Right lobe of liver (tissue), 6 donors: ENCODE data around the gene NTHL1. TPM values are rescaled to one million over a fixed set of nuclear protein-coding genes. Genes with fewer than 3 reads are reported as not detected.

Experiments
- ATAC-seq, 4 donors: fragments of 200-7000 bp; cut with Tn5 transposase; one replicate each; pipeline ENCODE4 v1.9.1; 2020; ENCODE audit warnings: mild to moderate bottlenecking in 4 of 4, moderate library complexity in 4 of 4
- DNase-seq, 3 donors: peaks; one replicate each; pipeline ENCODE4 v3.0.0-alpha.2; 2020
- H3K27ac ChIP-seq, 3 donors: fragments of 200-600 bp; one replicate each; pipeline ENCODE4 v1.8.0; 2022
- H3K27me3 ChIP-seq, 2 donors: fragments of 200-600 bp; one replicate each; pipeline ENCODE4 v1.8.0; 2022
- H3K36me3 ChIP-seq, 4 donors: fragments of 200-600 bp; sonication (generic) in 1 of 4; one replicate each; pipeline versions ENCODE4 v1.5.1 to v1.8.0; 2017 to 2022; ENCODE audit warnings: control low read depth in 1 of 4
- H3K4me1 ChIP-seq, 4 donors: fragments of 200-600 bp; sonication (generic) in 1 of 4; one replicate each; pipeline versions ENCODE4 v1.5.1 to v1.8.0; 2017 to 2022; ENCODE audit warnings: control low read depth in 1 of 4
- H3K4me3 ChIP-seq, 3 donors: fragments of 200-600 bp; one replicate each; pipeline ENCODE4 v1.8.0; 2022
- H3K9me3 ChIP-seq, 4 donors: fragments of 200-600 bp; sonication (generic) in 1 of 4; one replicate each; pipeline versions ENCODE4 v1.5.1 to v1.8.0; 2017 to 2022; ENCODE audit warnings: control low read depth in 1 of 4
- POLR2A ChIP-seq: fragments of 450-650 bp; IDR thresholded peaks from one replicate; pipeline ENCODE4 v1.6.1; 2017; ENCODE audit warnings: antibody characterized with exemption, mild to moderate bottlenecking
- WGBS: methylation state at CpG from one replicate; pipeline ENCODE4 v1.1.6; 2018; ENCODE audit warnings: low coverage, low lambda C conversion rate; ENCODE audit not compliant: insufficient coverage; ENCODE audit errors: missing lambda C conversion rate; 5-methylcytosine and 5-hydroxymethylcytosine counted together
- intact Hi-C, 2 donors: fragments of 100-400 bp; cut with DNase I; formaldehyde crosslinking; loops; one replicate each; pipeline versions ENCODE4 v1.11.2 to v1.14.1; 2022
- total RNA-seq, 6 experiments: library from RNA; depleted of rRNA in 2 of 6; stranded (reverse); fragments of >200 nt in 2 of 6; fragmentation: NEBNext Ultra II Directional in 3 of 6; extraction: Animal tissue kit (Norgen Biotek cat#: 25700) in 3 of 6; gene quantifications; one replicate each; pipeline versions ENCODE4 v1.1.0 to v1.2.4, GENCODE V29; 2016 to 2023
- TF ChIP-seq, protein P1 (sequence below), 4 donors: fragments of 200-600 bp in 3 of 4; fragments of 450-650 bp in 1 of 4; IDR thresholded peaks; one replicate each; pipeline versions ENCODE4 v1.5.1 to v1.8.0; 2016 to 2022; ENCODE audit warnings: antibody characterized with exemption in 4 of 4, mild to moderate bottlenecking in 2 of 4
- donor health status: DM: no; HTN: yes; CAD: no.
- donor health status: DM: no; HTN: no; CAD: no.
- donor health status: DM: no; HTN: no; CAD: no.
- donor health status: DM: no; HTN: yes; CAD: no.
- donor health status: DM: no; HTN: yes; CAD: no.

The NTHL1 gene
- total RNA-seq, 6 experiments from 2014 or later, result 12.0 to 127 (median 42.6) TPM

DNA sequence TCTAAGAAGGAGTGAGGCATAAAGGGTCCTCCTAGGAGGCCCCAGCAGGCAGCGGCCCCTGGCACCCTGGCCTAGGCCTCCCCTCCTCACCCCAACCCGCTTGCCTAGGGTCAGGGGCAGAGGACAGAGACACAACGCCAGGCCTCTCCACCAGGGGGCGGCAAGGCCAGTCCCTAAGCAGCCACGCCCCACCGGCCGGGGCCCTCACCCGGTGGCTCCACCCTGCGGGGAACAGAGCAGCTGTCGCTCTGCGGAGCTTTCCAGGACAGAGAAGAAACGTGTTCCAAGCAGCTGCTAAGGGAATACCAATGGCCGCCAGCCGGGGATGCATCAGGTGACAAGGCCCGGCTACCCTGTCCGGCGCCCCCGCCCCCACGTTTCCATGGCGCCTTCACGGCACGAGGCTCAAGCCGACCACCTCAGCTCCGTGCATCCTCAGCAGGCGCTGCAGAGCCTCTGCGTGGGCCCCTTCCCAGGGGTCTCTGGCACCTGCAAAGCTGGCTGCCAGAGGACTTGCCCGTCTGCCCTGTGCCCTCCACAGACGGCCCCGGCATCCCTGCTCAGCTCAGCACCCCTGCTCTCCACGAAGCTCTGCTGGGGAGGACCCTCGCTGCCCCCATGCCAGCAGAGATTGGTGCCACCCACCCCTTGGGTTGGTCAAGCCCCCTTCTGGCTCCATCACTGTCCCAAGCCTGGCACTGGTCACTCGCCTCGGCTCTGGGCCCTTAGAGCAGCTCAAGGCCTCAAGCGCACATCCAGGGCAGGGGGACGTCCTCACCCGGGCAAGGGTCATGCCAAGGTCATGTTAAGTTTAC, 43.6 kb downstream of the NTHL1 start:
- ATAC-seq (peak; percentile 82 to 89 (median 86)), DNase-seq (peak; percentile 88 to 90 (median 89))
- H3K27ac ChIP-seq, result no peak overlapping the region
- H3K36me3 ChIP-seq, result peaks cover 3 to 43% (median 24%) of the 10 kb centered on the region in 4 donors
- intact Hi-C loops, result no loop called here
- H3K4me1 ChIP-seq, result peaks cover 0 to 31% (median 17%) of the 10 kb centered on the region in 4 donors
- no peaks in the 10 kb centered on the region for H3K9me3 ChIP-seq
- WGBS, result 0% methylated on average over 4 of the region's 36 CpGs
- no peak overlapping the region for H3K4me3 ChIP-seq
- TF ChIP-seq POLR2A, result no peak
- TF ChIP-seq, protein P1, sequence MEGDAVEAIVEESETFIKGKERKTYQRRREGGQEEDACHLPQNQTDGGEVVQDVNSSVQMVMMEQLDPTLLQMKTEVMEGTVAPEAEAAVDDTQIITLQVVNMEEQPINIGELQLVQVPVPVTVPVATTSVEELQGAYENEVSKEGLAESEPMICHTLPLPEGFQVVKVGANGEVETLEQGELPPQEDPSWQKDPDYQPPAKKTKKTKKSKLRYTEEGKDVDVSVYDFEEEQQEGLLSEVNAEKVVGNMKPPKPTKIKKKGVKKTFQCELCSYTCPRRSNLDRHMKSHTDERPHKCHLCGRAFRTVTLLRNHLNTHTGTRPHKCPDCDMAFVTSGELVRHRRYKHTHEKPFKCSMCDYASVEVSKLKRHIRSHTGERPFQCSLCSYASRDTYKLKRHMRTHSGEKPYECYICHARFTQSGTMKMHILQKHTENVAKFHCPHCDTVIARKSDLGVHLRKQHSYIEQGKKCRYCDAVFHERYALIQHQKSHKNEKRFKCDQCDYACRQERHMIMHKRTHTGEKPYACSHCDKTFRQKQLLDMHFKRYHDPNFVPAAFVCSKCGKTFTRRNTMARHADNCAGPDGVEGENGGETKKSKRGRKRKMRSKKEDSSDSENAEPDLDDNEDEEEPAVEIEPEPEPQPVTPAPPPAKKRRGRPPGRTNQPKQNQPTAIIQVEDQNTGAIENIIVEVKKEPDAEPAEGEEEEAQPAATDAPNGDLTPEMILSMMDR (IDR thresholded peaks at IDR 0.05), result peak; percentile 90 to 97 (median 96)
- no peaks in the 10 kb centered on the region for H3K27me3 ChIP-seq

DNA sequence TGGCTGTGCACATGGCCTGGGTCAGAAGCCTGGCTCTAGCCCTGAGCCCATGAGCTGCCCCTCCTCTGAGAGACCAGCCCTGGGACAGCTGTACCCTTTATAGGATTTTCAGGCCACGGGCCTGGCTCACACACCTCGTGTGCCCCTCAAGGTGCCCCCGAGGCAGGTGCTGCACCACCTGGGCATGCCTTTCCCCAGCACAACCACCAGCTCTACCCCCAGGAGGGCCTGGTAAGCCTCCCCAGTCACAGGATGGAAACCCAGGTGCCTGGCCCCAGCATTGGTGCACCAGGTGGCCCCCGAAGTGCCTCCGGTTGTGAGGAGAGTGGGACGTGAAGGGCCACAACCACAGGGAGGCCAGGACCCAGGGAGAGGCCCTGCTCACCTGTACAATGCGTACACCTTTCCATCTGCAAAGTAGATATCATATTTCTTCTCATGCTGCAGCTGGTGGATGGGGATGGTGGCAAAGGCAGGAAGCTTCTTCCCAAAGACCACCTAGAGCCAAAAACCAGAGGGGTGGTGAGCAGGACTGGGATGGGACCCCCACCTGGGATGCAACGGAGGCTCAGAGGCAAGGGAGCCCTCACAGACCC, 44.3 kb downstream of the NTHL1 start:
- no peak overlapping the region for H3K27ac ChIP-seq
- H3K4me3 ChIP-seq, result no peak overlapping the region
- no peaks in the 10 kb centered on the region for H3K9me3 ChIP-seq
- ATAC-seq, result no peak
- WGBS, result 57% methylated on average over 2 of the region's 8 CpGs
- no peaks in the 10 kb centered on the region for H3K27me3 ChIP-seq
- DNase-seq, result no peak
- peaks cover 5 to 48% (median 24%) of the 10 kb centered on the region in 4 donors for H3K36me3 ChIP-seq
- intact Hi-C loops, result no loop called here
- TF ChIP-seq, protein P1 (IDR thresholded peaks at IDR 0.05), result no peak
- TF ChIP-seq POLR2A, result no peak
- peaks cover 0 to 27% (median 15%) of the 10 kb centered on the region in 4 donors for H3K4me1 ChIP-seq

DNA sequence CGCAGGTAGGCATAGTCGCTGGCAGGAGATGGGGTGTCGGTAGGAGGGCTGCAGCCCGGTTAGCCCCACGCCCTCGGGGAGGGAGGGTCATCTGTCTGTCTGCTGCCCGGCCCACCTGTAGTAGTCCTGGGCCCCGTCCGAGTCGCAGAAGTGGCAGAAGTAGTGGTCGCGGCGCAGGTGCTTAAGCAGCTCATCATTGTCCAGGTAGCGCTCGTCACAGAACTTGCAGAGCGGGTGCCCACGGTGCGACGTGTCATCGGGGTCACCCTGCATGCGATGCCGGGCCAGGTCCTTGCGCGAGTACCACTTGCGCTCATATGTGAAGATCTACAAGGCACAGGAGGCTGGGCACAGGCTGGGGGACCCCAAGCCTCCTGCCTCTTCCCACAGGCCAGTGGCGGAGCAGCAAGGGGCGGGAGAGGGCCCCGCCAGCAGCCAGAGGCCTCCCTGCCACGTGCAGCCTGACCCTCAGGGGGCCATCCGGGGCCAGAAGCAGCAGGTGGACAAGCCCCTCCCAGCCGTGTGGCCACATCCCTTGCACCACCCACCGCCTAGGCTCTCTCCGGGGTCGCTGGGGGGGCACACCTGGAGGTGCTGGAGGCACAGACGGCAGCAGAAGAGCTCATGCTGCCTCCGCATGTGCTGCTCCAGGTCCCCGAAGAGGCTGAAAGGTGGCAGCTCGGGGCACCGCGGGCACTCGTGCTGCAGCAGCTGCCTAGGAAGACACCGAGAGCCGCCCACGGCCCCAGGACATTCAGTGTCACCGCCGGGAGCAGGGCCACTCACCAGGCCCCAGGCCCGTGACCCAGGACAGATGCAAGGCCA, 45.0 kb downstream of the NTHL1 start:
- Histone ChIP-seq H3K4me1 (peaks cover 0 to 20% (median 8%) of the 10 kb centered on the region in 4 donors), H3K36me3 (peaks cover 8 to 53% (median 24%) of the 10 kb centered on the region in 4 donors), H3K4me3 (no peak overlapping the region), H3K27me3 (no peaks in the 10 kb centered on the region), H3K27ac (no peak overlapping the region), H3K9me3 (no peaks in the 10 kb centered on the region)
- intact Hi-C loops, result no loop called here
- ATAC-seq (no peak), DNase-seq (peak in 1 of 3 donors; percentile 57)
- 80% methylated on average over 3 of the region's 47 CpGs for WGBS
- TF ChIP-seq, protein P1 (IDR thresholded peaks at IDR 0.05), result no peak
- no peak for TF ChIP-seq POLR2A

DNA sequence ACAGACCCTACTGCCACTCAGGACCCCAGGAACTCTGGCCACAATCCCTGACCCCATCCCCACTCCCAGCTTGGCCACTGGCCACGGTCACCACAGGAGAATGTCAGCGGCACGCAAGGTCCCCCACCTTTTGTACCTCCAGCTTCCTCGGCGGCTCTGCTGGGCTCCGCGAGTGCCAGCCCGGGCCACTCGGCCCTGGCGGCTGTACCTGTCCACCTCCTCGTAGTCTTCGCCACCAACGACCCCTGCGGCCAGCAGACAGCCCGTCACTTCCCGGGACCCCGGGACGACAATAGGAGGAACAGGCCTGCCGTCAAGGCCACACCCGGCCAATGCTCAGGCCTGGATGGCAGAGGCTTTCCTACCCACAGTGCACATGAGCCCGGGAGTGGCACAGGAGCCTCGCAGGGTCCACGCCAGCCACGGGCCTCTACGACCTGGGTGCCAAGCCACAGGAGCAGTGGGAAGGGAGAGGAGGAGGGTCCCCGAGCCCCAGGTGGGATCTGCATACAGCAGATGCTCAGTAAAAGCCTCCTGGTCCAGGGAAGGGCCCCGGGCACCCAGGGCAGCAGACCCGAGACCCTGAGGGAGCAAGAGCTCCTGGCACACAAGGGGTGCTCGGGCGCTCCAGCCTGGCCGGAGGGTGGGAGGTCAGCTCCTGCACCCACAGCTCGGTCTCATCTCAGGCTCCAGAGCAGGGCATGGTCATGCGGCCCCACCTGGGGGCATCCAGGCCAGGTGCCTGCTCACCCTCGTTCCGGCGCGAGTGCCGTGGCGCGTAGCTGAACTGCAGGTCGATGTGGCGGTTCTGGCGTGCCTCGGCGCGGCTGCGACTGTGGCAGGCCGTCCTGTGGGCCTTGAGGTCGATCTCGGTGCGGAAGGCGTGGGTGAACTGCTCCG, 45.9 kb downstream of the NTHL1 start:
- ATAC-seq (no peak), DNase-seq (peak in 1 of 3 donors; percentile 50)
- TF ChIP-seq POLR2A, result no peak
- TF ChIP-seq, protein P1 (IDR thresholded peaks at IDR 0.05), result no peak
- Histone ChIP-seq H3K36me3 (peaks cover 8 to 58% (median 24%) of the 10 kb centered on the region in 4 donors), H3K27ac (no peak overlapping the region), H3K9me3 (no peaks in the 10 kb centered on the region), H3K27me3 (no peaks in the 10 kb centered on the region), H3K4me1 (peaks cover 0 to 12% (median 5%) of the 10 kb centered on the region in 4 donors), H3K4me3 (no peak overlapping the region)
- 99% methylated on average over 12 of the region's 53 CpGs for WGBS
- intact Hi-C loops, result no loop called here
